ENCODE results near the gene SBF1. TPM values are rescaled to one million over a fixed set of nuclear protein-coding genes. Genes with fewer than 3 reads are reported as not detected.

Gene SBF1
- total and polyA plus RNA-seq, 2 donors (not counting 1 experiment from before 2014, with no cell fraction given) = 13.5 to 75.8 TPM

DNA sequence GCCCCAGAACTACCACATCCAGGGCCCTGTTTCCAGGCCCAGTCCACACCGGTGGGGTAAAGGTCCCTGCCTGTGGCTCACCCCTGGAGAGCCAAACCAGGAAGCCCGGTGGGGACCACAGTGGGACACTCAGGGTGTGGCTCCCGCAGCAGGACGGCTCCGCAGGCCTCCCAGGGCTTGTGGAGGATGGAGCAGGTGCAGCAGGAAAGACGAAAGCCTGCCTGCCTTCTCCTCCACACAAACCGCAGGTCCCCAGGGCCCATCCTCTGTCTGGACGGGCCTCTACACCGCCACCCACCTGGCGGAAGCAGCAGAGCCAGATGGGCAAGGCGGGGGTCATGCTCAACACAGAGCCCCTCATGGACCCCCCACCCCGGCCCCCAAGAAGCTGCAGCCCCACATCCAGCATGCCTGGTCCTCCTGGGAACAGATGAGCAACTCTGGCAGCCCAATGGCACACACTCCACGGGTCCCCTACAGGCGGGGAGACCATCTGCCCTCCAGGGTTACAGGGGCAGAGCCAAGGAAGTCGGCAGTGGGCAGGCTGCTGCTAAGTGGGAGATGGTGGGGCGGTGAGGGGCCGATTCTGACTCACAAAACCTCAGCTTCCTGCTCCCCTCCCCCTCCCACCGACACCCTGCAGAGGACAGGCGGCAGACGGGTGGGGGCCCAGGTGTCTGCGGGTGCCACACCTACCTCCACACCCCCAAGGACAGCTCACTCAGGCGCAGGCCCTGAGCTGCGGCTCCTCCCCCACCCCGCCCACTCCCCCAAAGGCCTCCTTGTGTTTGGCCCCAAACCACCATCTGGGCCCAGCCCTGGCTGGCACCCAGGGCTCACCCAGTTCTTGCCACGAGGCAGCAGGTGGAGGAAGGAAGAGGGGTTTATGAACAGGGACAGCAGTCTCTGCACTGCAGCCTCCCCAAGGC is 5.2 kb downstream of the SBF1 start:
- TF ChIP-seq CTCF (conservative IDR thresholded peaks at IDR 0.05 in 1 of 2, IDR thresholded peaks at IDR 0.05 in 1 of 2; ENCODE audit: low read depth in 1 of 2, low read length in 2 of 2) = no peak
- H3K79me2 ChIP-seq (ENCODE audit: control insufficient read depth, insufficient read depth, low read length) = peaks cover 55% of the 10 kb centered on the region
- H3K4me1 ChIP-seq (ENCODE audit: control insufficient read depth, extremely low read depth, insufficient read depth, low read length) = peaks cover 13% of the 10 kb centered on the region
- peaks cover 3% of the 10 kb centered on the region for H4K20me1 ChIP-seq (ENCODE audit: control insufficient read depth, extremely low read depth, insufficient read depth, low read length)
- no peaks in the 10 kb centered on the region for H3K27me3 ChIP-seq (ENCODE audit: control insufficient read depth, insufficient read depth, low read length)
- no peak overlapping the region for H3K9ac ChIP-seq (ENCODE audit: insufficient read depth, low read length)
- H3K4me2 ChIP-seq (ENCODE audit: extremely low read depth, insufficient read depth, low read length) = no peak overlapping the region
- H3K27ac ChIP-seq (ENCODE audit: insufficient read depth, low read length) = no peak overlapping the region
- H2AFZ ChIP-seq (ENCODE audit: low read length) = no peak overlapping the region
- no peaks in the 10 kb centered on the region for H3K9me3 ChIP-seq (ENCODE audit: control insufficient read depth, insufficient read depth, low read depth, low read length)
- H3K4me3 ChIP-seq (replicated peaks in 1 of 4; ENCODE audit: control extremely low read depth in 1 of 4, insufficient read depth in 1 of 4, low read depth in 3 of 4, low read length in 4 of 4) = no peak overlapping the region
- peaks cover 22% of the 10 kb centered on the region for H3K36me3 ChIP-seq (ENCODE audit: control insufficient read depth, insufficient read depth, low read length)
- peak; percentile 17 to 68 for DNase-seq (ENCODE audit: low read depth in 2 of 2)

- TF ChIP-seq EZH2 (IDR thresholded peaks at IDR 0.05; ENCODE audit: low read length, missing control alignments) (no peak), CTCF (conservative IDR thresholded peaks at IDR 0.05 in 1 of 2, IDR thresholded peaks at IDR 0.05 in 1 of 2; ENCODE audit: low read depth in 1 of 2, low read length in 2 of 2) (no peak)
- peaks cover under 1% of the 10 kb centered on the region for H4K20me1 ChIP-seq (ENCODE audit: control insufficient read depth, extremely low read depth, insufficient read depth, low read length)
- no peak for DNase-seq (ENCODE audit: low read depth in 2 of 2)
Measured at GRCh38 chr22:50468626-50469025, 6.2 kb downstream of the SBF1 start.

GRCh38 chr22:50467773-50468440 is 6.9 kb downstream of the SBF1 start:
- H3K4me1 ChIP-seq (ENCODE audit: control insufficient read depth, extremely low read depth, insufficient read depth, low read length) = peaks cover 5% of the 10 kb centered on the region
- no peaks in the 10 kb centered on the region for H3K27me3 ChIP-seq (ENCODE audit: control insufficient read depth, insufficient read depth, low read length)
- no peak overlapping the region for H3K9ac ChIP-seq (ENCODE audit: insufficient read depth, low read length)
- DNase-seq (ENCODE audit: low read depth in 2 of 2) = no peak
- TF ChIP-seq EZH2 (IDR thresholded peaks at IDR 0.05; ENCODE audit: low read length, missing control alignments) (no peak), CTCF (conservative IDR thresholded peaks at IDR 0.05 in 1 of 2, IDR thresholded peaks at IDR 0.05 in 1 of 2; ENCODE audit: low read depth in 1 of 2, low read length in 2 of 2) (no peak)
- H3K4me2 ChIP-seq (ENCODE audit: extremely low read depth, insufficient read depth, low read length) = no peak overlapping the region
- H4K20me1 ChIP-seq (ENCODE audit: control insufficient read depth, extremely low read depth, insufficient read depth, low read length) = no peaks in the 10 kb centered on the region
- peaks cover 30% of the 10 kb centered on the region for H3K36me3 ChIP-seq (ENCODE audit: control insufficient read depth, insufficient read depth, low read length)
- H3K27ac ChIP-seq (ENCODE audit: insufficient read depth, low read length) = no peak overlapping the region
- H3K4me3 ChIP-seq (replicated peaks in 1 of 4; ENCODE audit: control extremely low read depth in 1 of 4, insufficient read depth in 1 of 4, low read depth in 3 of 4, low read length in 4 of 4) = no peak overlapping the region
- H3K9me3 ChIP-seq (ENCODE audit: control insufficient read depth, insufficient read depth, low read depth, low read length) = no peaks in the 10 kb centered on the region
- no peak overlapping the region for H2AFZ ChIP-seq (ENCODE audit: low read length)
- peaks cover 42% of the 10 kb centered on the region for H3K79me2 ChIP-seq (ENCODE audit: control insufficient read depth, insufficient read depth, low read length)

More at GRCh38 chr22:50468626-50469025, 6.2 kb downstream of the SBF1 start:
- Histone ChIP-seq H3K27me3 (ENCODE audit: control insufficient read depth, insufficient read depth, low read length) (no peaks in the 10 kb centered on the region), H3K9me3 (ENCODE audit: control insufficient read depth, insufficient read depth, low read depth, low read length) (no peaks in the 10 kb centered on the region), H3K4me1 (ENCODE audit: control insufficient read depth, extremely low read depth, insufficient read depth, low read length) (peaks cover 10% of the 10 kb centered on the region), H3K36me3 (ENCODE audit: control insufficient read depth, insufficient read depth, low read length) (peaks cover 26% of the 10 kb centered on the region), H2AFZ (ENCODE audit: low read length) (no peak overlapping the region), H3K79me2 (ENCODE audit: control insufficient read depth, insufficient read depth, low read length) (peaks cover 49% of the 10 kb centered on the region), H3K4me2 (ENCODE audit: extremely low read depth, insufficient read depth, low read length) (no peak overlapping the region), H3K9ac (ENCODE audit: insufficient read depth, low read length) (no peak overlapping the region), H3K4me3 (replicated peaks in 1 of 4; ENCODE audit: control extremely low read depth in 1 of 4, insufficient read depth in 1 of 4, low read depth in 3 of 4, low read length in 4 of 4) (no peak overlapping the region), H3K27ac (ENCODE audit: insufficient read depth, low read length) (no peak overlapping the region)
